ENCODE results near the gene IL10RB.

DNA sequence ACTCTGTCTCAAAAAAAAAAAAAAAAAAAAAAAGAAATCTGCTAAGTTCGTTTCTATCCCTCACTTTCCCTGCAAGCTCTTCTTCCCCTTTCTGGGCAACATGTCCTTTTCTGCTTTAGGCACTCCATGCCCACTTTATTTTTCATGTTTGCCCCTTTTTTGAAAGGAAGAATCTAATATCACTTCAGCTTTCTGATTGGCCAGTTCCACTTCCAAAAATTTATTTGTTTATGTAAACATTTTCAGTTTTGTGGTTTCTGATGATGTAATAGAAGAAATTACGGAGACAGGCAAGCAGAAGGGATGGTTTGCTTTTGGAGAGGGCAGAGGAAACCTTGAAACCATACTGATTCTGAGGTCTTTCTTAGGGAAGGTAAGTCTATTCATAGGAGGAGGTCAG lies 73.8 kb downstream of the IL10RB start:
- TF ChIP-seq, protein P1, sequence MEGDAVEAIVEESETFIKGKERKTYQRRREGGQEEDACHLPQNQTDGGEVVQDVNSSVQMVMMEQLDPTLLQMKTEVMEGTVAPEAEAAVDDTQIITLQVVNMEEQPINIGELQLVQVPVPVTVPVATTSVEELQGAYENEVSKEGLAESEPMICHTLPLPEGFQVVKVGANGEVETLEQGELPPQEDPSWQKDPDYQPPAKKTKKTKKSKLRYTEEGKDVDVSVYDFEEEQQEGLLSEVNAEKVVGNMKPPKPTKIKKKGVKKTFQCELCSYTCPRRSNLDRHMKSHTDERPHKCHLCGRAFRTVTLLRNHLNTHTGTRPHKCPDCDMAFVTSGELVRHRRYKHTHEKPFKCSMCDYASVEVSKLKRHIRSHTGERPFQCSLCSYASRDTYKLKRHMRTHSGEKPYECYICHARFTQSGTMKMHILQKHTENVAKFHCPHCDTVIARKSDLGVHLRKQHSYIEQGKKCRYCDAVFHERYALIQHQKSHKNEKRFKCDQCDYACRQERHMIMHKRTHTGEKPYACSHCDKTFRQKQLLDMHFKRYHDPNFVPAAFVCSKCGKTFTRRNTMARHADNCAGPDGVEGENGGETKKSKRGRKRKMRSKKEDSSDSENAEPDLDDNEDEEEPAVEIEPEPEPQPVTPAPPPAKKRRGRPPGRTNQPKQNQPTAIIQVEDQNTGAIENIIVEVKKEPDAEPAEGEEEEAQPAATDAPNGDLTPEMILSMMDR (IDR thresholded peaks at IDR 0.05; ENCODE audit: borderline replicate concordance, extremely low read depth, low read length, poor library complexity, severe bottlenecking): no peak
- no peak for TF ChIP-seq EZH2 (IDR thresholded peaks at IDR 0.05; ENCODE audit: borderline replicate concordance, low read depth, low read length, severe bottlenecking)

Measured in DND-41 (cell line).